Ascending aorta (tissue), 2 donors: ENCODE measurements around the gene SPESP1. TPM values are rescaled to one million over a fixed set of nuclear protein-coding genes. Genes with fewer than 3 reads are reported as not detected.

Experiments used
- DNase-seq, 2 donors: peaks; one replicate each; pipeline ENCODE4 v3.0.0-alpha.2; 2019; ENCODE audit warnings: low spot score in 2 of 2
- H3K27ac ChIP-seq, 2 donors: fragments of 200-600 bp; sonication (generic); one replicate each; pipeline ENCODE4 v1.5.1; 2016 to 2017; ENCODE audit warnings: mild to moderate bottlenecking in 1 of 2
- H3K27me3 ChIP-seq: fragments of 200-600 bp; sonication (generic); one replicate; pipeline ENCODE4 v1.5.1; 2017
- H3K36me3 ChIP-seq, 2 donors: fragments of 200-600 bp; sonication (generic); one replicate each; pipeline ENCODE4 v1.5.1; 2016
- H3K4me1 ChIP-seq, 2 donors: fragments of 200-600 bp; sonication (generic); one replicate each; pipeline ENCODE4 v1.5.1; 2016 to 2017; ENCODE audit warnings: mild to moderate bottlenecking in 1 of 2
- H3K4me3 ChIP-seq, 2 donors: fragments of 200-600 bp; sonication (generic); one replicate each; pipeline ENCODE4 v1.5.1; 2016 to 2017; ENCODE audit warnings: mild to moderate bottlenecking in 1 of 2
- H3K9me3 ChIP-seq, 2 donors: fragments of 200-600 bp; sonication (generic); one replicate each; pipeline ENCODE4 v1.5.1; 2016
- intact Hi-C: fragments of 100-400 bp; cut with DNase I; formaldehyde crosslinking; loops from one replicate; pipeline ENCODE4 v1.15.1; 2023
- total RNA-seq: library from RNA; depleted of rRNA; stranded (reverse); fragments of >200 nt; gene quantifications from one replicate; pipeline ENCODE4 v1.1.0, GENCODE V29; 2016
- TF ChIP-seq, protein P1 (sequence below), 3 experiments: fragments of 200-600 bp in 2 of 3; fragments of 450-650 bp in 1 of 3; sonication (generic) in 2 of 3; IDR thresholded peaks; one replicate each; pipeline ENCODE4 v1.5.1; 2016 to 2019; ENCODE audit warnings: antibody characterized with exemption in 3 of 3, mild to moderate bottlenecking in 1 of 3, moderate library complexity in 1 of 3

SPESP1 gene
- total RNA-seq, 1 donor from 2014 or later, result 6.1 TPM

DNA sequence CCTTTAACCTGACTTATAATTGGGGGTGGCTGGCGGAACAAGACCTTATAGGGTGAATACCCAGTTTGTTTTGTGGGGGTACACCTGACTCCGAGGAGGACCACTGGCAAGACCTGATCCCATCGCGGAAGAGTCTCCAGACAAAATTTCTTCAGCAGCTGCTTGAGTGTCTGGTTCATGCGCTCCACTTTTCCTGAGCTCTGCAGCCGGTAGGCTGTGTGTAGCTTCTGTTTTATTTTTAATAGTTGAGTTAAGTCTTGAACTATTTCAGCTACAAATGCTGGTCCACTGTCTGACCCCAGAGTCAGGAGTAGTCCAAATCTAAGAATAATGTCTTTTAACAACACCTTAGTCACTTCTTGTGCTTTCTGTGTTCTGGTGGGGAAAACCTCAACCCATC is 63.0 kb downstream of the SPESP1 start:
- TF ChIP-seq, protein P1, sequence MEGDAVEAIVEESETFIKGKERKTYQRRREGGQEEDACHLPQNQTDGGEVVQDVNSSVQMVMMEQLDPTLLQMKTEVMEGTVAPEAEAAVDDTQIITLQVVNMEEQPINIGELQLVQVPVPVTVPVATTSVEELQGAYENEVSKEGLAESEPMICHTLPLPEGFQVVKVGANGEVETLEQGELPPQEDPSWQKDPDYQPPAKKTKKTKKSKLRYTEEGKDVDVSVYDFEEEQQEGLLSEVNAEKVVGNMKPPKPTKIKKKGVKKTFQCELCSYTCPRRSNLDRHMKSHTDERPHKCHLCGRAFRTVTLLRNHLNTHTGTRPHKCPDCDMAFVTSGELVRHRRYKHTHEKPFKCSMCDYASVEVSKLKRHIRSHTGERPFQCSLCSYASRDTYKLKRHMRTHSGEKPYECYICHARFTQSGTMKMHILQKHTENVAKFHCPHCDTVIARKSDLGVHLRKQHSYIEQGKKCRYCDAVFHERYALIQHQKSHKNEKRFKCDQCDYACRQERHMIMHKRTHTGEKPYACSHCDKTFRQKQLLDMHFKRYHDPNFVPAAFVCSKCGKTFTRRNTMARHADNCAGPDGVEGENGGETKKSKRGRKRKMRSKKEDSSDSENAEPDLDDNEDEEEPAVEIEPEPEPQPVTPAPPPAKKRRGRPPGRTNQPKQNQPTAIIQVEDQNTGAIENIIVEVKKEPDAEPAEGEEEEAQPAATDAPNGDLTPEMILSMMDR (IDR thresholded peaks at IDR 0.05), result no peak
- no peaks in the 10 kb centered on the region for H3K4me1 ChIP-seq
- DNase-seq, result no peak
- no peak overlapping the region for H3K27ac ChIP-seq
- H3K27me3 ChIP-seq, result no peaks in the 10 kb centered on the region
- H3K4me3 ChIP-seq, result no peak overlapping the region
- no peaks in the 10 kb centered on the region for H3K36me3 ChIP-seq
- H3K9me3 ChIP-seq, result no peaks in the 10 kb centered on the region
- intact Hi-C loops, result no loop called here

DNA sequence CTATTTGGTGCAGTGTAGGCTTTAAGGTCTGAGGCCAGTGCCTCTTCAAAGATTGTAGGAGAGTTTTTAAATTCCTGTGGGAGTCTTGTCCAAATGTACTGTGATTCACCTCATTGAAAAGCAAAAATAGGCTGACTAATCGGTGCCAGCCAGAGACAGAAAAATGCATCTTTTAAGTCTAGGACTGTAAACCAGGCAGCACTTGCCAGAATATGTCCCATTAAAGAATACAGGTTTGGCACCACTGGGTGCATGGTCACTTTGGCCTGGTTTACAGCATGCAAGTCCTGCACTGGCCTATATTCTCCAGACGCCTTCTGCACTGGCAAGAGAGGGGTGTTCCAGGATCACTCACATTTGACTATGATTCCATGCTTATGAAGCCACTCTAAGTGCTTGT is 63.8 kb downstream of the SPESP1 start:
- no peak for DNase-seq
- intact Hi-C loops, result no loop called here
- Histone ChIP-seq H3K27ac (no peak overlapping the region), H3K9me3 (no peaks in the 10 kb centered on the region), H3K4me3 (no peak overlapping the region), H3K36me3 (no peaks in the 10 kb centered on the region), H3K27me3 (no peaks in the 10 kb centered on the region), H3K4me1 (no peaks in the 10 kb centered on the region)
- TF ChIP-seq, protein P1 (IDR thresholded peaks at IDR 0.05), result no peak

DNA sequence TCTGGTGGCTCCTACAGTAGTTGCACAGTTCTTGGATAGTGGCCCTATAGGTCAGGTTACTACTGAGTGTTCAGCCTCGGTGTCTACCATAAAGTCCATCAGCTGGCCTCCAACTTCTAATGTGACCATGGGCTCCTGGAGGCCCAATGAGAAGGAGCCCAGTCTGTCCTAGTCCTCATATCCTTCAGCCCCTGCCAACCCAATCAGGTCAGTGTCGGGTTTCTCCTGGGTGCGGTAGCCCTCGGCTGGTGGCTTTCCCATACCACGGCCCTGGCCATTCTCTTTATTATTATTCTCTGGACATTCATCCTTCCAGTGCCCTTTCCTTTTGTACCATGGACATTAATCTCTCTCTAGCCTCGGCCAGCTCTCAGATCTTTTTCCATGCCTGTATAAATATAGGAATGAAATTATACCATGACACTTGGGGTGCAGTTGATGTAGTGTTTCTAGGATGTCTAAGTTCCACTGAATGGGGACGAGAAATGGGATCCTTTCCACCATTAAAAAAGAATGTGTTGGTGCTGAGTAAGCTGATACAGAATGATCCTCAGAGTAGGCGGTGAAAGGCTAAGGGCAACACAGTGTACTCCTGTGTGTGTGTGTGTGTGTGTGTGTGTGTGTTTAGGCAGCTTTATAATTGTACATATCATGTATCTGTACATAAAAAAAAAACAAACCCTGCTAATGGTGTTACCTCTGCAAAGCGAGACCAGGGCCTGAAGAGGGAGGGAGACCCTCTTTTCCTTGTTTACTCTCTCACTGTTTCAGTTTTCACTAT is 64.8 kb downstream of the SPESP1 start:
- Histone ChIP-seq H3K36me3 (no peaks in the 10 kb centered on the region), H3K9me3 (no peaks in the 10 kb centered on the region), H3K4me3 (no peak overlapping the region), H3K27ac (no peak overlapping the region), H3K27me3 (no peaks in the 10 kb centered on the region), H3K4me1 (no peaks in the 10 kb centered on the region)
- TF ChIP-seq, protein P1 (IDR thresholded peaks at IDR 0.05), result no peak
- no peak for DNase-seq
- intact Hi-C loops, result no loop called here

Other genes starting within 250 kb of the SPESP1 start
- 19.2 TPM for gene ANP32A, start 109.6 kb upstream of the SPESP1 start, total RNA-seq
- 0.53 TPM for gene NOX5, start 84.2 kb downstream of the SPESP1 start, total RNA-seq
- 13.9 TPM for gene GLCE, start 230.1 kb downstream of the SPESP1 start, total RNA-seq